K562 (cell line): ENCODE results near the gene FEN1. TPM values are rescaled to one million over a fixed set of nuclear protein-coding genes. Genes with fewer than 3 reads are reported as not detected.

Experiments used
- GTF2F1 ChIP-seq: IDR thresholded peaks from 2 replicates; pipeline ENCODE4 v1.6.1; 2011; ENCODE audit warnings: low read depth, low read length, improper control_type of control experiment
- HNRNPK ChIP-seq: fragments of 200-400 bp; formaldehyde crosslinking; IDR thresholded peaks from one replicate; pipeline ENCODE4 v1.6.1; 2018; ENCODE audit warnings: mild to moderate bottlenecking, low read depth, low read length; ENCODE audit not compliant: poor library complexity, severe bottlenecking
- NFE2L1 ChIP-seq: fragments of 450-650 bp; IDR thresholded peaks from 2 replicates; pipeline ENCODE4 v1.6.1; 2016; ENCODE audit warnings: missing genetic modification characterization, low read depth, mild to moderate bottlenecking, missing compliant biosample characterization, moderate library complexity, borderline replicate concordance
- PHTF2 ChIP-seq: fragments of 250-450 bp; sonication (Bioruptor Pico); IDR thresholded peaks from 2 replicates; pipeline ENCODE4 v1.5.0; 2021; ENCODE audit warnings: mild to moderate bottlenecking
- SOX6 ChIP-seq: fragments of 450-650 bp; IDR thresholded peaks from 2 replicates; pipeline ENCODE4 v1.6.1; 2014; ENCODE audit warnings: mild to moderate bottlenecking
- TCF3 ChIP-seq: sonication (generic); formaldehyde crosslinking; IDR thresholded peaks from 2 replicates; pipeline ENCODE4 v1.4.0; 2020; ENCODE audit warnings: mild to moderate bottlenecking, missing genetic modification reagents
- TOE1 ChIP-seq, 2 experiments: fragments of 450-650 bp in 1 of 2; sonication (generic) in 1 of 2; formaldehyde crosslinking in 1 of 2; IDR thresholded peaks; 2 replicates each; pipeline versions ENCODE4 v1.7.1 to v1.8.0; 2016 to 2022; ENCODE audit warnings: borderline replicate concordance in 2 of 2, mild to moderate bottlenecking in 2 of 2, antibody characterized with exemption in 1 of 2, inconsistent platforms in 1 of 2, low read depth in 1 of 2, missing genetic modification reagents in 1 of 2, moderate library complexity in 1 of 2
- polyA plus RNA-seq, 8 experiments: library from polyadenylated mRNA; depleted of rRNA in 4 of 8; stranded (reverse) in 5 of 8; unstranded in 3 of 8; fragments of >200 nt; fragmentation: Nextera tagmentation in 2 of 8; fragmentation: Illumina TruSeq in 1 of 8; extraction: Ambion mirVana in 2 of 8; extraction: Trizol in 1 of 8; gene quantifications; 2 replicates each; pipeline versions ENCODE4 v1.2.1 to v1.2.3, GENCODE V29; 2011 to 2014; ENCODE audit warnings: inconsistent platforms in 1 of 8, missing spikeins in 1 of 8
- total RNA-seq, 7 experiments: library from RNA; depleted of rRNA in 6 of 7; stranded (reverse); fragments of >200 nt in 6 of 7; fragmentation: Illumina TruSeq in 2 of 7; extraction: Trizol in 2 of 7; gene quantifications; 2 replicates each; pipeline versions ENCODE4 v1.2.1 to v1.2.3, GENCODE V29; 2011 to 2021; ENCODE audit warnings: low replicate concordance in 1 of 7
- TF ChIP-seq, protein P1 (sequence below), 2 experiments: fragments of 450-650 bp; formaldehyde crosslinking in 1 of 2; IDR thresholded peaks; 2 replicates each; pipeline versions ENCODE4 v1.4.0 to v1.6.1; 2014 to 2020; ENCODE audit warnings: mild to moderate bottlenecking in 2 of 2, borderline replicate concordance in 1 of 2, low read depth in 1 of 2
- TF ChIP-seq, protein P2 (sequence below): sonication (generic); formaldehyde crosslinking; IDR thresholded peaks from 2 replicates; pipeline ENCODE4 v1.8.0; 2022; ENCODE audit warnings: mild to moderate bottlenecking, low read depth, missing genetic modification reagents
- TF ChIP-seq, protein P3 (sequence below): IDR thresholded peaks from 2 replicates; pipeline ENCODE4 v1.6.1; 2011; ENCODE audit warnings: borderline replicate concordance, low read depth, mild to moderate bottlenecking, moderate library complexity, low read length; ENCODE audit not compliant: insufficient read depth, poor library complexity, severe bottlenecking
- TF ChIP-seq, protein P4 (sequence below): sonication (generic); formaldehyde crosslinking; IDR thresholded peaks from 2 replicates; pipeline ENCODE4 v1.8.1; 2023; ENCODE audit warnings: mild to moderate bottlenecking, missing genetic modification reagents

Gene FEN1
- total and polyA plus RNA-seq, 9 of the 15 experiments (the other 6 are each of a cell fraction or from before 2014, with no cell fraction given) = 58.1 to 156 (median 137) TPM

DNA sequence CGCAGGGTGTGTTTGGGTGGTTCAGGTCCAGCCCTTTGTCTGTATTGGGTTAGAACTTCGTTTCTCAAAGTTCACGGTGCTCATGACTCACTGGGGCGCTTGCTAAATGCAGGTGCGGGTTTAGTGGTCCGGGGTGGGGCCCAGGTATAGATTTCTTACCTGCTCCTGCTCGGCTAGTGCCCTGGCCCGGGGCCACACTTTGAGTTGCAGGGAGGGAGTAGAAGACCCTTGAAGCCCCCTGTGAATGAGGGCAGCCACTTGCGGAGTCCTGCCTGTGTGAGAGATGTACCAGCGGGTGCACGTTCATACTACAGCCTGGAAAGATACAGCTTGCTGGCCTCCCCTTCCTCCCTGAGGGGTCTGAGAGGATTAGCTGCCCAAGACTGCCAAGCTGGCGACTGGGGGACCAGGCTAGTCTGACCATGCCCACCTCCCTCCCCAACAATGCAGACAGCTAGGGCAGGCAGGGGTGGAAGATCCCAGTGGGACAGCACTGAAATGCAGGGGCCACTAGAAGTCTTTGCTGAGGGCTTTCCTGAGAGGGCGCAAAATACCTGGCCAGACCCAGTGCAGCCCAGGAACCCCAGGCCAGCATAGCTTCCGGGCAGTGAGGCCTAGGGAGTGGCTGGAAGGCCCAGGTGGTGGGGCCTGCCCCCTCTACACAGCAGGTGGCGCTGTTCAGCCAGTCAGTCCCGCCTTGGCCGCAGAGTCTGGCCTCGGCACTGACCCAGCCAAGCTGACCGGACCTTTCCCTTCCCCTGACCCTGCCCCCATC lies 45.3 kb upstream of the FEN1 start (continued):
- TF ChIP-seq, protein P1, sequence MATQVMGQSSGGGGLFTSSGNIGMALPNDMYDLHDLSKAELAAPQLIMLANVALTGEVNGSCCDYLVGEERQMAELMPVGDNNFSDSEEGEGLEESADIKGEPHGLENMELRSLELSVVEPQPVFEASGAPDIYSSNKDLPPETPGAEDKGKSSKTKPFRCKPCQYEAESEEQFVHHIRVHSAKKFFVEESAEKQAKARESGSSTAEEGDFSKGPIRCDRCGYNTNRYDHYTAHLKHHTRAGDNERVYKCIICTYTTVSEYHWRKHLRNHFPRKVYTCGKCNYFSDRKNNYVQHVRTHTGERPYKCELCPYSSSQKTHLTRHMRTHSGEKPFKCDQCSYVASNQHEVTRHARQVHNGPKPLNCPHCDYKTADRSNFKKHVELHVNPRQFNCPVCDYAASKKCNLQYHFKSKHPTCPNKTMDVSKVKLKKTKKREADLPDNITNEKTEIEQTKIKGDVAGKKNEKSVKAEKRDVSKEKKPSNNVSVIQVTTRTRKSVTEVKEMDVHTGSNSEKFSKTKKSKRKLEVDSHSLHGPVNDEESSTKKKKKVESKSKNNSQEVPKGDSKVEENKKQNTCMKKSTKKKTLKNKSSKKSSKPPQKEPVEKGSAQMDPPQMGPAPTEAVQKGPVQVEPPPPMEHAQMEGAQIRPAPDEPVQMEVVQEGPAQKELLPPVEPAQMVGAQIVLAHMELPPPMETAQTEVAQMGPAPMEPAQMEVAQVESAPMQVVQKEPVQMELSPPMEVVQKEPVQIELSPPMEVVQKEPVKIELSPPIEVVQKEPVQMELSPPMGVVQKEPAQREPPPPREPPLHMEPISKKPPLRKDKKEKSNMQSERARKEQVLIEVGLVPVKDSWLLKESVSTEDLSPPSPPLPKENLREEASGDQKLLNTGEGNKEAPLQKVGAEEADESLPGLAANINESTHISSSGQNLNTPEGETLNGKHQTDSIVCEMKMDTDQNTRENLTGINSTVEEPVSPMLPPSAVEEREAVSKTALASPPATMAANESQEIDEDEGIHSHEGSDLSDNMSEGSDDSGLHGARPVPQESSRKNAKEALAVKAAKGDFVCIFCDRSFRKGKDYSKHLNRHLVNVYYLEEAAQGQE (IDR thresholded peaks at IDR 0.05; ENCODE audit: borderline replicate concordance) = peak; percentile 89
- TF ChIP-seq, protein P1 (CRISPR knock-in tag; IDR thresholded peaks at IDR 0.05; ENCODE audit: low read depth) = peak; percentile 40; the same call in 1 of the 2 replicates
- TF ChIP-seq PHTF2 (CRISPR knock-in tag) (no peak), NFE2L1 (tag) (no peak), TCF3 (no peak; the same call in 1 of the 2 replicates), GTF2F1 (no peak), SOX6 (peak; percentile 54; the same call in 1 of the 2 replicates), TOE1 (IDR thresholded peaks at IDR 0.05; ENCODE audit: borderline replicate concordance) (peak; percentile 43; the same call in 1 of the 2 replicates), TOE1 (CRISPR knock-in tag; IDR thresholded peaks at IDR 0.05; ENCODE audit: borderline replicate concordance, low read depth) (no peak), HNRNPK (no peak)
- TF ChIP-seq, protein P2, sequence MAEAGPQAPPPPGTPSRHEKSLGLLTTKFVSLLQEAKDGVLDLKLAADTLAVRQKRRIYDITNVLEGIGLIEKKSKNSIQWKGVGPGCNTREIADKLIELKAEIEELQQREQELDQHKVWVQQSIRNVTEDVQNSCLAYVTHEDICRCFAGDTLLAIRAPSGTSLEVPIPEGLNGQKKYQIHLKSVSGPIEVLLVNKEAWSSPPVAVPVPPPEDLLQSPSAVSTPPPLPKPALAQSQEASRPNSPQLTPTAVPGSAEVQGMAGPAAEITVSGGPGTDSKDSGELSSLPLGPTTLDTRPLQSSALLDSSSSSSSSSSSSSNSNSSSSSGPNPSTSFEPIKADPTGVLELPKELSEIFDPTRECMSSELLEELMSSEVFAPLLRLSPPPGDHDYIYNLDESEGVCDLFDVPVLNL = peak; percentile 55; the same call in 1 of the 2 replicates
- TF ChIP-seq, protein P3, sequence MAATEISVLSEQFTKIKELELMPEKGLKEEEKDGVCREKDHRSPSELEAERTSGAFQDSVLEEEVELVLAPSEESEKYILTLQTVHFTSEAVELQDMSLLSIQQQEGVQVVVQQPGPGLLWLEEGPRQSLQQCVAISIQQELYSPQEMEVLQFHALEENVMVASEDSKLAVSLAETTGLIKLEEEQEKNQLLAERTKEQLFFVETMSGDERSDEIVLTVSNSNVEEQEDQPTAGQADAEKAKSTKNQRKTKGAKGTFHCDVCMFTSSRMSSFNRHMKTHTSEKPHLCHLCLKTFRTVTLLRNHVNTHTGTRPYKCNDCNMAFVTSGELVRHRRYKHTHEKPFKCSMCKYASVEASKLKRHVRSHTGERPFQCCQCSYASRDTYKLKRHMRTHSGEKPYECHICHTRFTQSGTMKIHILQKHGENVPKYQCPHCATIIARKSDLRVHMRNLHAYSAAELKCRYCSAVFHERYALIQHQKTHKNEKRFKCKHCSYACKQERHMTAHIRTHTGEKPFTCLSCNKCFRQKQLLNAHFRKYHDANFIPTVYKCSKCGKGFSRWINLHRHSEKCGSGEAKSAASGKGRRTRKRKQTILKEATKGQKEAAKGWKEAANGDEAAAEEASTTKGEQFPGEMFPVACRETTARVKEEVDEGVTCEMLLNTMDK = peak; percentile 73
- TF ChIP-seq, protein P4, sequence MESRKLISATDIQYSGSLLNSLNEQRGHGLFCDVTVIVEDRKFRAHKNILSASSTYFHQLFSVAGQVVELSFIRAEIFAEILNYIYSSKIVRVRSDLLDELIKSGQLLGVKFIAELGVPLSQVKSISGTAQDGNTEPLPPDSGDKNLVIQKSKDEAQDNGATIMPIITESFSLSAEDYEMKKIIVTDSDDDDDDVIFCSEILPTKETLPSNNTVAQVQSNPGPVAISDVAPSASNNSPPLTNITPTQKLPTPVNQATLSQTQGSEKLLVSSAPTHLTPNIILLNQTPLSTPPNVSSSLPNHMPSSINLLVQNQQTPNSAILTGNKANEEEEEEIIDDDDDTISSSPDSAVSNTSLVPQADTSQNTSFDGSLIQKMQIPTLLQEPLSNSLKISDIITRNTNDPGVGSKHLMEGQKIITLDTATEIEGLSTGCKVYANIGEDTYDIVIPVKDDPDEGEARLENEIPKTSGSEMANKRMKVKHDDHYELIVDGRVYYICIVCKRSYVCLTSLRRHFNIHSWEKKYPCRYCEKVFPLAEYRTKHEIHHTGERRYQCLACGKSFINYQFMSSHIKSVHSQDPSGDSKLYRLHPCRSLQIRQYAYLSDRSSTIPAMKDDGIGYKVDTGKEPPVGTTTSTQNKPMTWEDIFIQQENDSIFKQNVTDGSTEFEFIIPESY (CRISPR knock-in tag) = 0 out of 2 replicates have a peak, but pooled peaks have one; percentile 0
